Measurements from ENCODE around the gene NEURL2. TPM values are rescaled to one million over a fixed set of nuclear protein-coding genes. Genes with fewer than 3 reads are reported as not detected.

Gene NEURL2
- total RNA-seq, 2 experiments from 2014 or later: 2.6 TPM

- Mint-ChIP-seq H3K27ac (no peak overlapping the region), H3K4me3 (no peak overlapping the region), H3K27me3 (peaks cover 3% of the 10 kb centered on the region), H3K9me3 (no peaks in the 10 kb centered on the region), H3K36me3 (ENCODE audit: low read depth) (no peaks in the 10 kb centered on the region), H3K4me1 (peaks cover 3% of the 10 kb centered on the region)
- DNase-seq: no peak
- ChIA-PET CTCF (interaction anchor here (0.9 to 2.0 kb wide), 5 partner anchors 10 to 103 kb away, joined by 3 to 6 read pairs (median 4); no protein-coding TSS in a partner anchor), POLR2A (no interaction called here)
Measured at GRCh38 chr20:45927071-45927878, 36.3 kb upstream of the NEURL2 start.

GRCh38 chr20:45926731-45927070, 35.7 kb upstream of the NEURL2 start:
- H3K27ac Mint-ChIP-seq: no peak overlapping the region
- peaks cover 5% of the 10 kb centered on the region for H3K27me3 Mint-ChIP-seq
- no peak for DNase-seq
- H3K4me3 Mint-ChIP-seq: no peak overlapping the region
- ChIA-PET CTCF (interaction anchor here (0.6 to 2.0 kb wide), 3 partner anchors 10 to 20 kb away, joined by 3 to 6 read pairs (median 4); no protein-coding TSS in a partner anchor), POLR2A (no interaction called here)
- H3K36me3 Mint-ChIP-seq (ENCODE audit: low read depth): no peaks in the 10 kb centered on the region
- no peaks in the 10 kb centered on the region for H3K9me3 Mint-ChIP-seq
- H3K4me1 Mint-ChIP-seq: no peaks in the 10 kb centered on the region

GRCh38 chr20:45925821-45926506, 35.0 kb upstream of the NEURL2 start:
- POLR2A ChIA-PET: no interaction called here
- H3K27me3 Mint-ChIP-seq: peaks cover 10% of the 10 kb centered on the region
- no peaks in the 10 kb centered on the region for H3K4me1 Mint-ChIP-seq
- DNase-seq: no peak
- CTCF ChIA-PET: interaction anchor here (0.6 to 2.0 kb wide), 4 partner anchors 7 to 20 kb away, joined by 3 to 6 read pairs (median 4); no protein-coding TSS in a partner anchor
- H3K9me3 Mint-ChIP-seq: no peaks in the 10 kb centered on the region
- H3K4me3 Mint-ChIP-seq: no peak overlapping the region
- H3K27ac Mint-ChIP-seq: no peak overlapping the region
- H3K36me3 Mint-ChIP-seq (ENCODE audit: low read depth): no peaks in the 10 kb centered on the region

DNA sequence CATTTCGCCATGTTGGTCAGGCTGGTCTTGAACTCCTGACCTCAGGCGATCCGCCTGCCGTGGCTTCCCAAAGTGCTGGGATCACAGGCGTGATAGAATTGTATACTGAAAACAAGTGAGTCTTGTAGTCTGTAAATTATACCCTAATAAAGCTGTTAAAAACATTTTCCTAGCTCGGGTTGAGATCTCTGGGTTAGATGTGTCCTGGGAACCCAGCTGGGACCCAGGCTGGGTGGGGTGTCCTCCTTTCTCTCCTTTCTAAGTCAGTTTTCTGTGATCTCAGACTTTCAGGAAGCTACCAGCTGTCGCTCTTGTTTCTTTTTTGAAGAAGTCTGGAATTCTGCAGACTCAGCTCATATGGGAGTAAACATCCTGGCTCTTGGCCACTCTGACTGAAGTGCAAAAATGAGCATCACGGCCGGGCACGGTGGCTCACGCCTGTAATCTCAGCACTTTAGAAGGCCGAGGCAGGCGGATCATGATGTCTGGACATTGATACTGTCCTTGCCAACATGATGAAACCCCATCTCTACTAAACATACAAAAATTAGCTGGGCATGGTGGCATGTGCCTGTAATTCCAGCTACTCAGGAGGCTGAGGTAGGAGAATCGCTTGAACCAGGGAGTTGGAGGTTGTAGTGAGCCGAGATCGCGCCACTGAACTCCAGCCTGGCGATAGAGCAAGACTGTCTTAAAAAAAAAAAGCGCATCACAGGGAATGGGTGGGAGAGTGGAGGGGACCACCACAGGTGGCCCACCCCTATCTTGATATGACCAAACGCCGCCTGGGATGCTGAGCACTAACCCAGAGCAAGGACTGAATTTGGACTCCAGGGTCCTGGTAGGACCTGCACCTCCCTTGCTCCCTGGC, 33.6 kb upstream of the NEURL2 start:
- H3K27ac Mint-ChIP-seq: no peak overlapping the region
- ChIA-PET CTCF (interaction anchor here (0.6 to 1.7 kb wide), 7 partner anchors 9 to 487 kb away, joined by 3 to 5 read pairs (median 3); no protein-coding TSS in a partner anchor), POLR2A (no interaction called here)
- H3K4me1 Mint-ChIP-seq: no peaks in the 10 kb centered on the region
- no peaks in the 10 kb centered on the region for H3K9me3 Mint-ChIP-seq
- no peak for DNase-seq
- H3K27me3 Mint-ChIP-seq: peaks cover 12% of the 10 kb centered on the region
- no peaks in the 10 kb centered on the region for H3K36me3 Mint-ChIP-seq (ENCODE audit: low read depth)
- H3K4me3 Mint-ChIP-seq: no peak overlapping the region

DNA sequence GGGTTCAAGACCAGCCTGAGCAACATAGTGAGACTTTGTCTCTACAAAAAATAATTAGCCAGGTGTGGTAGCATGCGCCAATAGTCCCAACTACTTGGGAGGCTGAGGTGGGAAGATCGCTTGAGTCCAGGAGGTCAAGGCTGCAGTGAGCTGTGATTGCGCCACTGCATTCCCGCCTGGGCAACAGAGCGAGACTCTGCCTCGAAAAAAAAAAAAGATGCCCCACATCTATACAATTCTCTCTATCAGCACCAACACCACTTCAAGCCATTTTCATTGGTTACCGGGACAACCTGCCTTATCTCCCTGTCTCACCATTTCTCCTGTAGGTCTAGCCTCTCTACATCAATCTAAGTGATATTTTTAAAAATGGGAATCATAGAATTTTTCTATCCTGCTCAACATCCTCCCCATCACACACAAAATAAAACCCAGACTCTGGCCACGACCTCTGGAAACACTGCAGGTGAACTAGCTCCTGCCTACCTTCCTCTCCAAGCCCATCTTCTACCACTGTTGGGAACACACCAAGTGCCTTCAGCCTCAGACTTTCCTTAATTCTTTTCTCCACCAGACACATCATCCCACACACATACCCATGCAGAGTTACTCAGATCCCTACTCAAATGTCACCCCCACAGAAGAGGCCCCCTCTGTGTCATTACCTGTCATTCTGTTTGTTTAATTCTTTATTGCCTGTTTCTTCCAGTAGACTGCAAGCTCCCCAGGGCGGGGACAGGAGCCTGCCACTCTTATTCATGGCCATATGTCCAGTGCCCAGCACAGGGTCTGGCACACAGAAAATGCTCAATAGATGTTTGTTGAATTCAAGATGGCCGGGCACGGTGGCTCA, 30.6 kb upstream of the NEURL2 start:
- Mint-ChIP-seq H3K27me3 (peaks cover 17% of the 10 kb centered on the region), H3K4me3 (no peak overlapping the region), H3K36me3 (ENCODE audit: low read depth) (no peaks in the 10 kb centered on the region), H3K9me3 (no peaks in the 10 kb centered on the region), H3K27ac (no peak overlapping the region), H3K4me1 (no peaks in the 10 kb centered on the region)
- ChIA-PET POLR2A (no interaction called here), CTCF (interaction anchor here (0.6 to 1.4 kb wide), 5 partner anchors 11 to 1480 kb away, joined by 3 to 5 read pairs (median 4); partner anchors contain the start of gene PCIF1)
- no peak for DNase-seq

DNA sequence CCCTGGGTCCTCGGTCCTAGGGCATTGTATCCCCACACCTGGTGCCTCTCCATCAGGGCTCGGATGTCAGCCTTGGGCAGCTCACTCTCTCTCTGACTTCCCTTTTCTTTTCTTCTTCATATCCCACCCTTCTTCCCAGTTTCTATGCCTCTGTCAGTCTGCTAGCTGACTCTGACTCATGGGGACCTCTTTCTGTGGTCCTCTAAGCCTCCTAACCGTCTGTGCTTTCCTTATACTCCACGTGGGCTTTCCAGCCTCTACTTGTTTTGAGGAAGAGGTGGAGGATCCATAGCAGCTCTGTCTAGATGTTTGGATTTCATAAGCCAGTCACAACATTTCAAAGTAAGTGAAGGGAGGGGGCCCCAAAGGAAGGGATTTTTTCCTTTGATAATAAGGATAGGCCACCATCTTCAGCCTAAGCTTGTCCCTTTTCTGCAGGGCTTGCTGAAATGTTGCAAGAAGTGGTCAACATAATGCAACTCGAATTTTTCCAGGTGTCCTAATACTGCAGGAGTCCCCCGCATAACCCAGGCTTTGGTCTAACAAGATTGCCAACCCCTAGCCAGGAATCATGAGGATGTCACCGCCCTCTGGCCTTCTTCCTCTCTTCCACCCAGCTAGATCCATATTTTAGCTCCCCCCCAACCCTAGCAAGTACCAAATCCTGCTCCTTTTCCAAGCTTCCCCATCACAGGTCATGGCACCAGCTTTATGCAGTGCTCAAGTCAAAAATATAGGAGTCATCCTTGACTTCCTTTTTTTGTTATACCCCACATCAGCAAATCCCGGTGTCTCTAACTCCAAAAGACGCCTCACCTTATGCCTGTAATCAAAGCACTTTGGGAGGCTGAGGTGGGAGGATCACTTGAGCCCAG, 29.7 kb upstream of the NEURL2 start:
- no peaks in the 10 kb centered on the region for H3K36me3 Mint-ChIP-seq (ENCODE audit: low read depth)
- no peak overlapping the region for H3K4me3 Mint-ChIP-seq
- POLR2A ChIA-PET: no interaction called here
- peaks cover 22% of the 10 kb centered on the region for H3K27me3 Mint-ChIP-seq
- no peak for DNase-seq
- CTCF ChIA-PET: interaction anchor here (0.6 to 1.4 kb wide), 2 partner anchors 14 to 46 kb away, joined by 3 to 4 read pairs; partner anchors contain the start of gene PCIF1
- no peaks in the 10 kb centered on the region for H3K9me3 Mint-ChIP-seq
- no peak overlapping the region for H3K27ac Mint-ChIP-seq
- H3K4me1 Mint-ChIP-seq: no peaks in the 10 kb centered on the region

- Mint-ChIP-seq H3K4me1 (no peaks in the 10 kb centered on the region), H3K27me3 (peaks cover 22% of the 10 kb centered on the region), H3K27ac (no peak overlapping the region), H3K36me3 (ENCODE audit: low read depth) (no peaks in the 10 kb centered on the region), H3K4me3 (no peak overlapping the region), H3K9me3 (no peaks in the 10 kb centered on the region)
- DNase-seq: no peak
- CTCF ChIA-PET: interaction anchor here (1.4 kb wide), 2 partner anchors 15 to 49 kb away, joined by 3 to 4 read pairs; partner anchors contain the start of gene PCIF1
- POLR2A ChIA-PET: no interaction called here
Measured at GRCh38 chr20:45919542-45920399, 28.8 kb upstream of the NEURL2 start.

- no peak for DNase-seq
- no peaks in the 10 kb centered on the region for H3K36me3 Mint-ChIP-seq (ENCODE audit: low read depth)
- no peak overlapping the region for H3K27ac Mint-ChIP-seq
- POLR2A ChIA-PET: no interaction called here
- H3K4me3 Mint-ChIP-seq: no peak overlapping the region
- H3K4me1 Mint-ChIP-seq: peaks cover 4% of the 10 kb centered on the region
- CTCF ChIA-PET: interaction anchor here (1.4 kb wide), 1 partner anchor 49 kb away, joined by 3 read pairs; no protein-coding TSS in a partner anchor
- H3K9me3 Mint-ChIP-seq: no peaks in the 10 kb centered on the region
- H3K27me3 Mint-ChIP-seq: peaks cover 30% of the 10 kb centered on the region
Measured at GRCh38 chr20:45918779-45919537, 27.9 kb upstream of the NEURL2 start.

DNA sequence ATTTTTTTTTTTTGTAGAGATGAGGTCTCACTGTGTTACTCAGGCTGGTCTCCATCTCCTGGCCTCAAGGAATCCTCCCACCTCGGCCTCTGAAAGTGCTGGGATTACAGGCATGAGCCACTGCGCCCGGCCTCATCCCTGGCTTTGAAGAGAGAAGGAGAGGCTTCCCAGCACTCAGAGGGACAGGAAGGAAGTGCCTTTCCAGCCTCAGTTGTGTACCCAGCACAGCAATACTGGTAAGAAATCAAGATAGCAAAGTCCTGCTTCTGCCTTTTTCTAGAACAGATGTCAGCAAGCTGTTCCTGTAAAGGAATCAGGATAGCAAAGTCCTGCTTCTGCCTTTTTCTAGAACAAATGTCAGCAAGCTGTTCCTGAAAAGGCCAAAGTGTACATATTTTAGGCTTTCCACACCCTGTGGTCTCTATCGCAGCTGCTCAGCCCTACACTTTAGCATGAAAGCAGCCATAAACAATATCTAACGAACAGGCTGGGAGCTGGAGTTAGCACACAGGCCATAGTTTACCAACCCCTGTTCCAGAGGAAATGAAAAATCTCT, 27.3 kb upstream of the NEURL2 start:
- peaks cover 4% of the 10 kb centered on the region for H3K4me1 Mint-ChIP-seq
- CTCF ChIA-PET: interaction anchor here (1.4 kb wide), 1 partner anchor 48 kb away, joined by 3 read pairs; no protein-coding TSS in a partner anchor
- no peaks in the 10 kb centered on the region for H3K9me3 Mint-ChIP-seq
- no peak overlapping the region for H3K27ac Mint-ChIP-seq
- no peaks in the 10 kb centered on the region for H3K36me3 Mint-ChIP-seq (ENCODE audit: low read depth)
- POLR2A ChIA-PET: no interaction called here
- peaks cover 30% of the 10 kb centered on the region for H3K27me3 Mint-ChIP-seq
- no peak overlapping the region for H3K4me3 Mint-ChIP-seq
- no peak for DNase-seq

GRCh38 chr20:45917790-45918141, 26.8 kb upstream of the NEURL2 start:
- no peak for DNase-seq
- Mint-ChIP-seq H3K9me3 (no peaks in the 10 kb centered on the region), H3K4me3 (no peak overlapping the region), H3K36me3 (ENCODE audit: low read depth) (no peaks in the 10 kb centered on the region), H3K27me3 (peaks cover 28% of the 10 kb centered on the region), H3K27ac (no peak overlapping the region), H3K4me1 (peaks cover 4% of the 10 kb centered on the region)
- POLR2A ChIA-PET: no interaction called here
- CTCF ChIA-PET: interaction anchor here (0.8 kb wide), 1 partner anchor 33 kb away, joined by 3 read pairs; no protein-coding TSS in a partner anchor
